K562 (cell line): ENCODE measurements around the gene DLX2. TPM values are rescaled to one million over a fixed set of nuclear protein-coding genes. Genes with fewer than 3 reads are reported as not detected.

ENCODE experiments used
- ATAC-seq: fragments of 200-7000 bp; cut with Tn5 transposase; 3 replicates; pipeline ENCODE4 v1.9.1; 2020; ENCODE audit warnings: moderate library complexity
- BruUV-seq: library from RNA; stranded (reverse); fragments of 400-500 nt; replicated peaks from 2 replicates; lab custom pipeline; 2021; lab: Mats Ljungman, UMichigan
- CTCF ChIA-PET: fragments of 300-600 bp; formaldehyde crosslinking; extraction: SDS; loops from one replicate; lab custom pipeline; 2021; ENCODE audit warnings: low intra/inter-chr PET ratio; lab: Yijun Ruan, JAX
- POLR2A ChIA-PET: fragments of 300-600, 350-650 bp; sonication (Branson Sonifier 250); formaldehyde crosslinking; extraction: SDS; loops from one replicate; lab custom pipeline; 2021; ENCODE audit warnings: antibody characterized with exemption, inconsistent platforms; lab: Yijun Ruan, JAX
- DNase-seq, 4 experiments: peaks; one replicate each; pipeline versions ENCODE4 v3.0.0 to v3.0.0-alpha.2; 2011 to 2018; ENCODE audit warnings: low spot score in 3 of 4, mixed read lengths in 3 of 4; ENCODE audit errors: extremely low read depth in 1 of 4
- FAIRE-seq: peaks from 2 replicates; lab custom pipeline; 2011; peaks lifted over from hg19 to GRCh38; lab: Jason Lieb, UNC
- H2AFZ ChIP-seq: 2 replicates; pipeline ENCODE4 v1.6.0; 2011; ENCODE audit warnings: low read depth, low read length, control low read depth, inconsistent platforms
- H3K27ac ChIP-seq: fragments of 200-600 bp; 3 replicates; pipeline ENCODE4 v1.8.0; 2011; ENCODE audit warnings: low read depth, mild to moderate bottlenecking, control low read depth, inconsistent platforms, low read length, moderate library complexity, mixed read lengths; ENCODE audit errors: extremely low read depth
- H3K27me3 ChIP-seq, 2 experiments: fragments of 300-600 bp in 1 of 2; 2 replicates in 1 of 2; 3 replicates in 1 of 2; pipeline versions ENCODE4 v1.6.0 to v1.8.0; 2011; ENCODE audit warnings: inconsistent platforms in 2 of 2, low read length in 2 of 2, mild to moderate bottlenecking in 1 of 2, mixed read lengths in 1 of 2, moderate library complexity in 1 of 2; ENCODE audit not compliant: control insufficient read depth in 2 of 2, insufficient read depth in 2 of 2
- H3K36me3 ChIP-seq: fragments of 300-600 bp; 3 replicates; pipeline ENCODE4 v1.8.0; 2011; ENCODE audit warnings: mild to moderate bottlenecking, low read length, inconsistent platforms; ENCODE audit not compliant: control insufficient read depth, insufficient read depth
- H3K4me1 ChIP-seq, 2 experiments: fragments of 200-600 bp in 1 of 2; replicated peaks in 1 of 2; 2 replicates in 1 of 2; 3 replicates in 1 of 2; pipeline versions ENCODE4 v1.5.1 to v1.8.0; 2011; ENCODE audit warnings: inconsistent platforms in 2 of 2, low read length in 2 of 2, mild to moderate bottlenecking in 1 of 2, mixed read lengths in 1 of 2, moderate library complexity in 1 of 2; ENCODE audit not compliant: control insufficient read depth in 2 of 2, insufficient read depth in 2 of 2
- H3K4me2 ChIP-seq: 2 replicates; pipeline ENCODE4 v1.6.1; 2011; ENCODE audit warnings: low read length, control low read depth, inconsistent platforms, mixed read lengths; ENCODE audit not compliant: insufficient read depth
- H3K4me3 ChIP-seq: fragments of 200-600 bp; sonication (generic), shearing (Covaris generic); 2 replicates; pipeline ENCODE4 v1.5.1; 2016; ENCODE audit warnings: control low read depth, inconsistent platforms
- H3K79me2 ChIP-seq: fragments of 200-600 bp; 3 replicates; pipeline ENCODE4 v1.8.0; 2011; ENCODE audit warnings: low read length, inconsistent platforms; ENCODE audit not compliant: control insufficient read depth, insufficient read depth
- H3K9ac ChIP-seq, 2 experiments: 2 replicates each; pipeline versions ENCODE4 v1.6.0 to v1.6.1; 2011; ENCODE audit warnings: low read depth in 2 of 2, low read length in 2 of 2, control low read depth in 1 of 2, inconsistent platforms in 1 of 2, mild to moderate bottlenecking in 1 of 2, mixed read lengths in 1 of 2; ENCODE audit not compliant: insufficient read depth in 1 of 2
- H3K9me1 ChIP-seq: one replicate; pipeline ENCODE4 v1.6.0; 2011; ENCODE audit warnings: inconsistent platforms, mild to moderate bottlenecking, low read length, moderate library complexity; ENCODE audit not compliant: control insufficient read depth, insufficient read depth
- H3K9me3 ChIP-seq: replicated peaks from 2 replicates; pipeline ENCODE4 v1.5.1; 2011; ENCODE audit warnings: low read depth, low read length, inconsistent platforms; ENCODE audit not compliant: control insufficient read depth, insufficient read depth
- H4K20me1 ChIP-seq: replicated peaks from 2 replicates; pipeline ENCODE4 v1.6.1; 2011; ENCODE audit warnings: low read length, inconsistent platforms, mixed read lengths; ENCODE audit not compliant: control insufficient read depth, insufficient read depth
- C11orf30 ChIP-seq: fragments of 450-650 bp; IDR thresholded peaks from 2 replicates; pipeline ENCODE4 v1.6.1; 2016; ENCODE audit warnings: low read depth, mild to moderate bottlenecking
- CEBPG ChIP-seq, 3 experiments: fragments of 200-800 bp in 1 of 3; sonication (Bioruptor generic) in 1 of 3; sonication (generic) in 1 of 3; formaldehyde crosslinking in 1 of 3; IDR thresholded peaks in 2 of 3; conservative IDR thresholded peaks in 1 of 3; 2 replicates each; pipeline versions ENCODE4 v1.6.1 to v1.8.0; 2016 to 2022; ENCODE audit warnings: missing compliant biosample characterization in 2 of 3, missing genetic modification characterization in 2 of 3, mild to moderate bottlenecking in 1 of 3, missing genetic modification reagents in 1 of 3
- NFIX ChIP-seq: fragments of 250-450 bp; sonication (Bioruptor Pico); IDR thresholded peaks from 2 replicates; pipeline ENCODE4 v1.4.0; 2020; ENCODE audit warnings: low read depth, mild to moderate bottlenecking, moderate library complexity
- TGIF2 ChIP-seq: sonication (generic); formaldehyde crosslinking; IDR thresholded peaks from 2 replicates; pipeline ENCODE4 v1.8.1; 2022; ENCODE audit warnings: mild to moderate bottlenecking, missing genetic modification reagents, moderate library complexity
- WGBS: fragments of 100-300 bp; shearing (Covaris generic); methylation state at CpG from one replicate; pipeline ENCODE4 v1.1.6; 2016; ENCODE audit warnings: low coverage, mixed read lengths; ENCODE audit not compliant: insufficient coverage; ENCODE audit errors: missing lambda C conversion rate; 5-methylcytosine and 5-hydroxymethylcytosine counted together
- in situ Hi-C: fragments of 300-500 bp; cut with MboI; formaldehyde crosslinking; loops from 4 replicates; pipeline ENCODE4 v1.15.0; 2018; ENCODE audit warnings: inconsistent platforms, mixed read lengths
- intact Hi-C: fragments of 100-400 bp; cut with micrococcal nuclease; formaldehyde crosslinking; loops from 2 replicates; pipeline ENCODE4 v1.14.2; 2022
- polyA plus RNA-seq, 8 experiments: library from polyadenylated mRNA; depleted of rRNA in 4 of 8; stranded (reverse) in 5 of 8; unstranded in 3 of 8; fragments of >200 nt; fragmentation: Nextera tagmentation in 2 of 8; fragmentation: Illumina TruSeq in 1 of 8; extraction: Ambion mirVana in 2 of 8; extraction: Trizol in 1 of 8; gene quantifications; 2 replicates each; pipeline versions ENCODE4 v1.2.1 to v1.2.3, GENCODE V29; 2011 to 2014; ENCODE audit warnings: inconsistent platforms in 1 of 8, missing spikeins in 1 of 8
- total RNA-seq, 7 experiments: library from RNA; depleted of rRNA in 6 of 7; stranded (reverse); fragments of >200 nt in 6 of 7; fragmentation: Illumina TruSeq in 2 of 7; extraction: Trizol in 2 of 7; gene quantifications; 2 replicates each; pipeline versions ENCODE4 v1.2.1 to v1.2.3, GENCODE V29; 2011 to 2021; ENCODE audit warnings: low replicate concordance in 1 of 7
- TF ChIP-seq, protein P1 (sequence below): fragments of 450-650 bp; IDR thresholded peaks from 2 replicates; pipeline ENCODE4 v1.6.1; 2014; ENCODE audit warnings: low read depth, mild to moderate bottlenecking, moderate library complexity, borderline replicate concordance

The DLX2 gene
- total and polyA plus RNA-seq, 9 of the 15 experiments (the other 6 are each of a cell fraction or from before 2014, with no cell fraction given): 0.14 to 4.3 (median 0.86) TPM

DNA sequence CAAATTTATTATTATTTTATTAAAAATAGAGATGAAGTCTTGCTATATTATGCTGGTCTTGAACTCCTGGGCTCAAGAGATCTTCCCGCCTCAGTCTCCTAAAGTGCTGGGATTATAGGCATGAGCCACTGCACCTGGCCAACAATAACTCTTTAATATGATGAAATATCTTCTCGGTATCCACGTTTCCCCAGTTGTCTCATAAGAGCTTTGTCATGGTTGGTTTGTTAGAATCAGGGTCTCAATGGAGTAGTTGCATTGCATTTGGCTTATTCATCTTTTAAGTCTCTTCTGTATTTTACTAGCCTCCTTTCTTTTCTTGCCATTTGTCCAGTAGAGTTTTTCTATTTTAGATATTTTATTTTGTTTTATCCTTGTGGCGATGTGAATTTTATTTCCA lies 32.7 kb upstream of the DLX2 start:
- Histone ChIP-seq H3K4me1 (no peaks in the 10 kb centered on the region), H2AFZ (no peak overlapping the region), H3K27ac (no peak overlapping the region), H3K36me3 (no peaks in the 10 kb centered on the region), H3K9ac (no peak overlapping the region), H3K4me2 (no peak overlapping the region), H3K9me1 (no peaks in the 10 kb centered on the region), H4K20me1 (no peaks in the 10 kb centered on the region), H3K79me2 (no peaks in the 10 kb centered on the region), H3K4me3 (no peak overlapping the region), H3K27me3 (peaks cover 4 to 5% of the 10 kb centered on the region in 2 experiments; a peak in 2 of 5 replicates), H3K9me3 (no peaks in the 10 kb centered on the region)
- intact Hi-C loops: no loop called here
- BruUV-seq: no TSS peak
- WGBS: 0% methylated on average over 4 of the region's 4 CpGs
- FAIRE-seq: no peak
- DNase-seq: no peak
- TF ChIP-seq C11orf30: no peak
- TF ChIP-seq, protein P1, sequence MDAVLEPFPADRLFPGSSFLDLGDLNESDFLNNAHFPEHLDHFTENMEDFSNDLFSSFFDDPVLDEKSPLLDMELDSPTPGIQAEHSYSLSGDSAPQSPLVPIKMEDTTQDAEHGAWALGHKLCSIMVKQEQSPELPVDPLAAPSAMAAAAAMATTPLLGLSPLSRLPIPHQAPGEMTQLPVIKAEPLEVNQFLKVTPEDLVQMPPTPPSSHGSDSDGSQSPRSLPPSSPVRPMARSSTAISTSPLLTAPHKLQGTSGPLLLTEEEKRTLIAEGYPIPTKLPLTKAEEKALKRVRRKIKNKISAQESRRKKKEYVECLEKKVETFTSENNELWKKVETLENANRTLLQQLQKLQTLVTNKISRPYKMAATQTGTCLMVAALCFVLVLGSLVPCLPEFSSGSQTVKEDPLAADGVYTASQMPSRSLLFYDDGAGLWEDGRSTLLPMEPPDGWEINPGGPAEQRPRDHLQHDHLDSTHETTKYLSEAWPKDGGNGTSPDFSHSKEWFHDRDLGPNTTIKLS: no peak
- TF ChIP-seq NFIX (CRISPR knock-in tag): no peak
- TF ChIP-seq TGIF2: no peak
- TF ChIP-seq CEBPG (CRISPR knock-in tag; IDR thresholded peaks at IDR 0.05): no peak
- 0 out of 4 replicates have a peak, but pooled peaks of 1 of the 2 experiments have one; percentile 10 for TF ChIP-seq CEBPG (tag; conservative IDR thresholded peaks at IDR 0.05 in 1 of 2, IDR thresholded peaks at IDR 0.05 in 1 of 2)
- CTCF ChIA-PET: no interaction called here
- no peak for ATAC-seq
- in situ Hi-C loops: no loop called here
- POLR2A ChIA-PET: no interaction called here
